KOPT-K1 (cell line): ENCODE measurements around the gene ARHGAP26.

Source experiments
- H3K27ac ChIP-seq: fragments of 200-600 bp; sonication (generic); 2 replicates; pipeline ENCODE4 v1.5.1; 2016; ENCODE audit warnings: antibody characterized with exemption, mild to moderate bottlenecking, low read depth, low read length; ENCODE audit not compliant: poor library complexity, severe bottlenecking
- H3K36me3 ChIP-seq: fragments of 200-600 bp; sonication (generic); 2 replicates; pipeline ENCODE4 v1.5.1; 2017; ENCODE audit warnings: antibody characterized with exemption, mild to moderate bottlenecking, low read length, moderate library complexity; ENCODE audit not compliant: insufficient read depth
- H3K9me3 ChIP-seq: fragments of 200-600 bp; sonication (generic); 2 replicates; pipeline ENCODE4 v1.5.1; 2017; ENCODE audit warnings: antibody characterized with exemption, low read length, mild to moderate bottlenecking; ENCODE audit not compliant: insufficient read depth, poor library complexity, severe bottlenecking

Gene ARHGAP26

DNA sequence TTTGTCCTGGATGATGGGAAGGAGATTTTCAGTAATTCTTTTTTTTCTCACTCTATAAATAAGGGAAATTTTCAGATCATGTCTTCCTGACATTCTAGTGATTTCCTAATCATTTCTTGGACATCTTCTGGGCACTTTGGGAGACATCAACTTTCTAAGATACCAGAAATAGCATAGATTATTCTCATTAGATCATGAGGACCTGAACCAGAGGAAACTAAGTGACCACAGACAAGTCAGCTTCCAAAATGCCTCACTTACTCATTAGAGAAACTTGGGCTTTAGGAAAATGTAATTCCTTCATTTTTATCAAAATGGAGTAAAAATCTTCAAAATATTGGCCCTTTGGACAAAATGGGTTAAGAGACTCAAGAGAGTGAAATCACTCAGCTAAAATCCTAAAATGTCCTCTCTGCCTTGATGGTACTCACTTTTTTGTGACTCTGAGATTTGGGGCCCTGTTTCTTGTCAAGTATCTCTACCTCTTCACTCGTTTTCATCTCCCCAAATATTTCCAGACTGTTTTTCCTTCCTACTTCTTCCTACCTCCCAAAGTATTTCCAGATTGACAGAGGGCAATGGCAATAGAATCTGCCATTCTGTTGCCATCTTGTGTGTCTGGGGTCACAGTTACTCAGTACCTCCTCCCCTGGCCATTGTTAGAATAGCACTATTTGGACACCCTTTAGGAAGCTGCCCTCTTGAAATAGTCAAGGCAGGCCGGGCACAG lies 438.8 kb downstream of the ARHGAP26 start:
- Histone ChIP-seq H3K9me3 (no peaks in the 10 kb centered on the region), H3K27ac (no peak overlapping the region), H3K36me3 (no peaks in the 10 kb centered on the region)

DNA sequence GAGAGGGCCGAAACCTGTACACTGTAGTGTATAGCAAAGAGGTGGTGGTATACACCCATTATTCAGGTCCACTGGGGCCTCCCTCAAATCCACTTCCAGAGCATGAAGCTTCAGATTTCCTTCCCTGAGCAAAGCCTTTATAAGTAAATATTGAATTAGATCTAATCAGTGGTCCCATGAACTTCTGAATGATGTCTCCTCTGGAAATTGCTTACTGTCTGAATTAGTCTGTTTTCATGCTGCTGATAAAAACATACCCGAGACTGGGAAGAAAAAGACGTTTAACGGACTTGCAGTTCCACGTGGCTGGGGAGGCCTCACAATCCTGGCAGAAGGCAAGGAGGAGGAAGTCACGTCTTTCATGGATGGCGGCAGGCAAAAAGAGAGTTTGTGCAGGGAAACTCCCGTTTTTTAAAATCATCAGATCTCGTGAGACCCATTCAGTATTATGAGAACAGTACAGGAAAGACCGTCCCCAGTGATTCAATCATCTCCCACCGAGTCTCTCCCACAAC lies 439.8 kb downstream of the ARHGAP26 start:
- no peaks in the 10 kb centered on the region for H3K9me3 ChIP-seq
- H3K36me3 ChIP-seq, result no peaks in the 10 kb centered on the region
- no peak overlapping the region for H3K27ac ChIP-seq

DNA sequence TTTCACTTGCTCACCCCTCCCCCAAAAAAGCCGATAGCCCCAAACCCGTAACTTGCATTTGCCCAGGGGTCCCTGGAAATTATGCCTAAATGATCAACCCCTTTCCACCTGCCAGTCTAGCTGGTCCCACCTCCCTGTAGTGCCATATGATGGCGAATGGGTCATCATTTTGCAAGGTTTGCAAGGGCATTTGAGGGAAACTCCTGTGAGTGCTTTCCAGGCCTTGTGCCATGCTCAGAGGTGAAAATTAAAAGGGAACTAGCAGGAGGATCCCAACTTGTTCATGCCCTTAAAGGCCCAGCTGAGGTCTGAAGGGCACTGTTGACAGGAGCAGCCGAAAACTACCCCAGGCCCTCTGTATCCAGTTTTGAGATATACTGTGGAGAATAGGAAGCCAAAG lies 440.4 kb downstream of the ARHGAP26 start:
- H3K9me3 ChIP-seq, result no peaks in the 10 kb centered on the region
- no peak overlapping the region for H3K27ac ChIP-seq
- H3K36me3 ChIP-seq, result no peaks in the 10 kb centered on the region

DNA sequence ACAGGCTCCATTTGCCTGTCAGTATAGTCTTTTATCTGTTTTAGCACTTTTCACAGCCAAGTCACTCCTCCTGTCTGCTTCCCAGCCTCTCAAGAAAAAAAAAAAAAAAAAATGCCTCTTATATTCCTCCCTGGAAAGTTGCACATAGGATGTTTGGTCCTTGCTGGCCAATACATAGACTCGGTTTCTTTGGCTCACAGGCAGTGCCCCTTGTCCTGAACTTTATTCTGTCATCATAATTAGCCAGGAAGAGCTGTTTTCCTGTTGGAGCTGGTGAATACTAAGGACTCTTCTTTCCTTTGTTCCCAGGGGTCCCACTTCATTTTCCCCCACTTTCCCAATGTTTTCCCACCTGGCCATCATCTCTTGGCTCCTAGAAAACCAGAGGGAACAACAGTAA lies 442.1 kb downstream of the ARHGAP26 start:
- Histone ChIP-seq H3K27ac (no peak overlapping the region), H3K36me3 (0 out of 2 replicates have a peak, but pooled peaks cover 7% of the 10 kb centered on the region), H3K9me3 (no peaks in the 10 kb centered on the region)

DNA sequence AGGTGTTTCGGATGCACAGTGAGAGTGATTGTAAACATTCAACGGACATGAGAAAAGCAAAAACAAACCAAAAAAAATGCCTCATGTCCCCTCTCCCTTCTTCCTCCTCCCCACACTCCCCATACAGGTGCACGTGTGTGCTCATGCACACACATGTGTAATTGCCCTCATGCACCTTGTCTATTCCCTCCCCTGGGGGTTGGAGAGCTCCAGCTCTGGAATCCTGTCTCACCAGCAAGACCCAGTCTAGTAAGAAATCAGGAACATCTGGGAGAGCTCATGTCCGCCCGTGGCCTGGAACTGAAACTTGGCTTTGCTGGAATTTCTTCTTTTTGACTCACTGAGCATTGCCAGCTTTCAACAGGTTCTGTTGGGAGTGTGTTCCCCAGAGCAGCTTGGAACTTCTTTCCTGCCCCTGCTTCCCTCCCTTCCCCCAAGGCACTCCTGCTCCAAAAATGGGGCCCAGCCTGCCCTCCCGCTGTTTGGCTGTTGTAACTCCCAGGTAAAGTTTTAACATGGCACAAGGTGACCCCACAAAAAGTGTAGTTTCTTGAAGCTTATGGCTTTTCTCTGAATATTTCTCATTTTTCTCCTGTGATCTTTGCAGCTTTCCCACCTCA lies 443.2 kb downstream of the ARHGAP26 start:
- Histone ChIP-seq H3K9me3 (no peaks in the 10 kb centered on the region), H3K27ac (no peak overlapping the region), H3K36me3 (0 out of 2 replicates have a peak, but pooled peaks cover 7% of the 10 kb centered on the region)

DNA sequence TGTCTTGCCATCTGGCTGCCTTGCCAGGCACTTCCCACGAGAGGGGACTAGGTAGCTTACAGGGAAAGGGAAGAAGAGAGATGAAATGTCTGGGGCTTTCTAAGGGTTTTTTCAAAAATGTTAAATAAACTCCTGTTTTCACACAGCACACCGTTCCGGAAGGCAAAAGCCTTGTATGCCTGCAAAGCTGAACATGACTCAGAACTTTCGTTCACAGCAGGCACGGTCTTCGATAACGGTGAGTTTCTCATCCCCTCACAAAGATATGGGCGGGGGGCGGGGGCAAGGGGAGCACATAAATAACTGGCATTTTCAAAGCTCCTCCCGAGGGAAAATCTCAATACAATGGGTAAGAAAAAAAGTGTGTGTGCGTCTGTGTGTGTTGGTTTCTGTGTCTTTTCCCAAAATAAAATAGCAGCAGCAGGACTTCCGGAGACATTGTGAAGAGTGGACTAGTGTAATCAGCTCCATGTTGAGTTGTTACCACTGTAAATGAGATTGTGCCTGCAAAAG lies 443.7 kb downstream of the ARHGAP26 start:
- Histone ChIP-seq H3K27ac (no peak overlapping the region), H3K9me3 (no peaks in the 10 kb centered on the region), H3K36me3 (0 out of 2 replicates have a peak, but pooled peaks cover 7% of the 10 kb centered on the region)

DNA sequence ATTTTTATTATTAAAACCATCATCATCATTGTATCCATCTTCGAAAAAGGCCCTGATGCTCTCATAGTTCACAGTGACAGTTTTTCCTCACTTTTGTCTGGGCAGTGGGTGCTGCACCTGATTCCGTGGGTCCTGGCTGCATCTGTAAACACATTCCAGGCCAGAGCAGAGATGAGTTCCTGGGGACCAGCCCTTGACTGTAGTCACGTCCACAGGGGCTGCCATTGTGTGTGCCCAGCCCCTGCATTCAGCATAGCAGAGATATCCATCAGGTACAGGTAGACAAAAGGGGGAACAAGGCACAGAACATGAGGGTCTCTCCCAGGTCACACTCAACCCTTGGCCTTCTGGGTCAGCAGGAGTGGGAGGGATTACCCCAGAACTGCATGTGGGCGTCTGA lies 444.3 kb downstream of the ARHGAP26 start:
- H3K27ac ChIP-seq, result no peak overlapping the region
- H3K36me3 ChIP-seq, result 0 out of 2 replicates have a peak, but pooled peaks cover 7% of the 10 kb centered on the region

DNA sequence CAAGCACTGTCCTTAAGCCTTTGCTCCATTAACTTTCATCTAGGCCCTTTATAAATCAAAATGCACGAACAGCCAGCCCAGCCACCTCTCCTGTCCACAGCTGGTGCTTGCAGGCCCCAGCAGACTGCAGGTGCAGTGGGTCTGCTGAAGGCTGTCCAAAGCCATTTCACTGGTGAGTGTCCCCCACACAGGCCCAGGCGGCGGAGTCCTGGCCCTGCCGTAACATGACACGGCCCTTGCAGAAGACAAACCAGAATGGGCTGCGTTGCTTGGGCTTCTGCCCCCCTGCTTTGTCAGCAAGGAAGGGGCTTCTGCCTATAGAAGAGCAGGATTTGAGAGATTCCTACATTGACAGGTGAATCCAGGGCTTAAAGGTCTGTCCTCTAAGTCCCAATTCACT lies 444.7 kb downstream of the ARHGAP26 start:
- H3K27ac ChIP-seq, result no peak overlapping the region
- 0 out of 2 replicates have a peak, but pooled peaks cover 7% of the 10 kb centered on the region for H3K36me3 ChIP-seq
- no peaks in the 10 kb centered on the region for H3K9me3 ChIP-seq

More for the DNA sequence above, 444.3 kb downstream of the ARHGAP26 start:
- H3K9me3 ChIP-seq, result no peaks in the 10 kb centered on the region

DNA sequence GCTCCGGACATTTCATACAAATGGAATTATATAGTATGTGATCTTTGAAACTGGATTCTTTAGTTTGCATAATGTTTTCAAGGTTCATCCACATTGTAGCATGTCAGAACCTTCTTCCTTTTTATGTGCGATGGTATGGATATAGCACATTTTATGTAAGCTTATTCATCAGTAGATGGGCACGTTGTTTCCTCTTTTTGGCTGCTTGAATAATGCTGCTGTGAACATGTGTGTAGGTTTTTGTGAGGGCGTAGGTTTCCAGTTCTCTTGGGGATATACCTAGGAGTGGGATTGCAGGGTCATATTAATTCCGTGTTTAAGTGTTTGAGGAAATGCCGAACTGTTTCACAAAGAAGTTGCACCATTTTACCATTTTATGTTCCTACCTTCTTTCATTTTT lies 445.5 kb downstream of the ARHGAP26 start:
- Histone ChIP-seq H3K27ac (no peak overlapping the region), H3K36me3 (0 out of 2 replicates have a peak, but pooled peaks cover 7% of the 10 kb centered on the region)

DNA sequence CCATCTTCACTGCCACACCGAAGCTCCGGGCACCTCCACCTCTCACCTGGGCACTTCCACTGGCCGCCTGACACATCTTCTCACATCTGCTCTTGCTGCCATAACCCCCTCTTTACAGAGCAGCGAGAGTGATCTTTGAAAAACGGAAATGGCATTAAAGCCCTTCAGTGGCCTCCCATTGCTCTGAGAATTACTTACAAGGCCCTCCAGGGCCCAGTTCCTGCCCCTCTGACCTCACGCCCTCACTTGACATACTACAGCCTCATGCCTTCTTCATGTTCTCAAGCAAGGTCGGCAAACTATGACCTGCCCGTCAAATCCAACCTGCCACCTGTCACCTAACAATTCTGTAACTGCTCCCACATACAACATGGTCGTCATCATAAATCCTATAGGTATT lies 446.0 kb downstream of the ARHGAP26 start:
- Histone ChIP-seq H3K27ac (no peak overlapping the region), H3K9me3 (no peaks in the 10 kb centered on the region), H3K36me3 (0 out of 2 replicates have a peak, but pooled peaks cover 7% of the 10 kb centered on the region)

More for the DNA sequence above, 445.5 kb downstream of the ARHGAP26 start:
- H3K9me3 ChIP-seq, result no peaks in the 10 kb centered on the region

DNA sequence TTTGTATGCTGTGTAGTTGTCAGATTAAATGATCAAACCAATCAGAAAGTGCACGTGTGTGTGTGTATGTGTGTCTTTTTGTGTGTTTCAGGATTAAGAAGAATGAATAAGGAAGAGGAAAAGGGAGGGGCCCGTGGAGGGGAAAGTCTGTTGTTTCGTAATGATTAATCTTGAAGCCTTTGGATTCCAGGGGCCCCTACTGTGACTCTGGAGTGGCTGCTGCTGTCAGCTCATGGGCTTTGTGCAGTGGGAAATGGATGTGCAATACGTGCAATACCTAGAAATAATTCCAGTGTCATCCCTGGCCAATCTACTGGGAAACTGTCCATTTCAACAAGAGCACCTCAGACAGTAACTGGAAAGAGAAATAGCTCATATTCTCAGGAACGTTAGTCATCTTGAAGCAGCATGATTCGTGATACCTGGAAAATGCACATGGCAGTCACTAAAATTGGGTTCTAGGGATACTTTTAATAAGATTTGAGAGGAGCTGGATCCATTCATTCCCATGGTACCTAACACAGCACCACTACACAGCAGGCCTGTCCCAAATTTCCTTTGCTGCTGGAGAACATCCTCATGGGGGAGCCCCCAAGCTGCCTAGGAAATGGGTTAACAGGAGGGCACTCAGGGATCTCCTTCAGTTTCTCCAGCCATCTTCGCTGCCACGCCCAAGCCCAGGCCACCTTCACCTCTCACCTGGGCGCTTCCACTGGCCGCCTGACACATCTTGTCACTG lies 447.1 kb downstream of the ARHGAP26 start:
- Histone ChIP-seq H3K36me3 (0 out of 2 replicates have a peak, but pooled peaks cover 7% of the 10 kb centered on the region), H3K27ac (no peak overlapping the region), H3K9me3 (no peaks in the 10 kb centered on the region)

DNA sequence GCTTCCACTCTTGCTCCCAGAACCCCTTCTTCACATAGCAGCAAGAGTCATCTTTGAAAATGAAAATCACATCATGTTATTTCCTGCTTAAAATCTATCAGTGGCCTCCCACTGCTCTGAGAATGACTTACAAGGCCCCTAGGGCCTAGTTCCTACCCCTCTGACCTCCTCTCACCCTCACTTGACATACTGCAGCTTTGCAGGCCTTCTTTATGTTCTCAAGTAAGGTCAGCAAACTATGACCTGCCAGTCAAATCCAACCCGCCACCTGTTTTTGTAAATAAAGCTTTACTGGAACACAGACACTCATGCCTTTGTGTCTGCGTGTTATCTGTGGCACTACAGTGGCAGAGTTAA lies 447.6 kb downstream of the ARHGAP26 start:
- no peaks in the 10 kb centered on the region for H3K9me3 ChIP-seq
- H3K36me3 ChIP-seq, result 0 out of 2 replicates have a peak, but pooled peaks cover 7% of the 10 kb centered on the region
- no peak overlapping the region for H3K27ac ChIP-seq

DNA sequence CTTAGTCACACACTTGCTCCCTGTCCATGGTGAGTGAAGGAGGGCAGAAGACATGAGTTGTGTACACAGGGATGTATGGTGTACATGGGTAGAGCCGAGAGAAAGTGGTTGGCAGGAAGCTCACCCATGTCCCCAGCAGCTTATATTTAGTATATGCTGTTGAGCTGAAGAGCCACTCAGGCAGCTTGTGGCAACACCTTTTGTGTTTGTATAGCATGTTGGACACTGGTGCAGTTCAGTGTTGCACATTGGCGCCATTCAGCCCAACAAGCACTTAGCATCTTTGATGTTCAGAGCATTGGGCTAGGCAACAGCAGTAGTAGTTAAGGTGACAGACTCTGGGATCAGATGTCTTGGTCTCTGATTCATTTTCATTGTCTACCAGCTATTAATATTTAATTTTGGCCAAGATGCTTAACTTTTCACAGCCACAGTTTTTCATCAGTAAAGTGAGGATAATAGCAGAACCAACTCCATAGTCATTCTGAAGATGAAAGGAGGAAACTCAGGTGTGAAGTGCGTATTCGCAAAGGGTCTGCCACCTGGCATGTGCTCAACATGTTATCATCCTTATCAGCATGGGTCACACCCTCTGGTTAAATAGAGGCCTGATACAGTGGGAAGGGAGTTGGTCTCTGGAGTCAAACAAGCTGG lies 448.5 kb downstream of the ARHGAP26 start:
- Histone ChIP-seq H3K9me3 (no peaks in the 10 kb centered on the region), H3K36me3 (0 out of 2 replicates have a peak, but pooled peaks cover 7% of the 10 kb centered on the region), H3K27ac (no peak overlapping the region)

DNA sequence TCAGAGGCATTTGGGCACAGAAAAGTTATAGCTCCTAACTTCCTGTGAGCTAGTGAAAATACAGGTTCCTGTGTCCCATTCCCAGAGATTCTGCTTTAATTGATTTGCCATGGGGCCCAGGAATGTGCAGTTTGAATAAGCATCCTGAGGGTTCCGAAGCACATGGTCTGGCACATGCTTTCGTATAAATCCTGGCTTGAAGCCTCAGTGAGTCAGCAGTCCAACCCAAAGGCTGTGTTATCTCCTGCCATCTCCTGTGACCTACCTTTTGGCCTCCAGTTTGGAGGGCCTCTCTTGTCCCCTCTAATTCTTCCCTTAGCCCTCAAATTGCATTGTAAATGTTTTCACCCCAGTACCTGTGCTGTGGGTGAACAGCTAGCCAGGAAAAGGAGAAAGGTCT lies 449.5 kb downstream of the ARHGAP26 start:
- no peak overlapping the region for H3K27ac ChIP-seq
- H3K9me3 ChIP-seq, result no peaks in the 10 kb centered on the region
- 0 out of 2 replicates have a peak, but pooled peaks cover 7% of the 10 kb centered on the region for H3K36me3 ChIP-seq
